Prostate gland (tissue), 2 donors: ENCODE results near the gene BUD23.

Source experiments
- CTCF ChIP-seq, 4 experiments: fragments of 200-600 bp in 2 of 4; fragments of 450-650 bp in 2 of 4; sonication (generic) in 2 of 4; IDR thresholded peaks; 1 replicate in 3 of 4; 2 replicates in 1 of 4; pipeline ENCODE4 v1.5.1; 2016 to 2019; ENCODE audit warnings: antibody characterized with exemption in 4 of 4, mild to moderate bottlenecking in 2 of 4, moderate library complexity in 2 of 4
- POLR2A ChIP-seq: fragments of 450-650 bp; IDR thresholded peaks from one replicate; pipeline ENCODE4 v1.6.1; 2016; ENCODE audit warnings: antibody characterized with exemption, mild to moderate bottlenecking
- POLR2AphosphoS5 ChIP-seq: sonication (generic); formaldehyde crosslinking; IDR thresholded peaks from one replicate; pipeline ENCODE4 v1.6.1; 2017; ENCODE audit warnings: antibody characterized with exemption

- TF ChIP-seq CTCF (IDR thresholded peaks at IDR 0.05) (no peak), POLR2AphosphoS5 (no peak), POLR2A (no peak)
Measured at GRCh38 chr7:73638911-73639310, 44.5 kb upstream of the BUD23 start.
